HepG2 (cell line): ENCODE data around the gene SLC4A7. TPM values are rescaled to one million over a fixed set of nuclear protein-coding genes. Genes with fewer than 3 reads are reported as not detected.

Source experiments
- CAMTA2 ChIP-seq: sonication (generic); formaldehyde crosslinking; IDR thresholded peaks from 2 replicates; pipeline ENCODE4 v1.4.0; 2020; ENCODE audit warnings: mild to moderate bottlenecking, missing genetic modification reagents, borderline replicate concordance
- CREM ChIP-seq, 2 experiments: sonication (generic) in 1 of 2; formaldehyde crosslinking in 1 of 2; IDR thresholded peaks; 2 replicates each; pipeline versions ENCODE4 v1.4.0 to v1.6.1; 2016 to 2020; ENCODE audit warnings: antibody characterized with exemption in 1 of 2, mild to moderate bottlenecking in 1 of 2, missing genetic modification reagents in 1 of 2
- ESRRA ChIP-seq: sonication (generic); formaldehyde crosslinking; IDR thresholded peaks from 2 replicates; pipeline ENCODE4 v1.5.1; 2020; ENCODE audit warnings: mild to moderate bottlenecking, low read depth, missing genetic modification reagents
- MTA1 ChIP-seq: sonication (generic); formaldehyde crosslinking; IDR thresholded peaks from 2 replicates; pipeline ENCODE4 v1.4.0; 2020; ENCODE audit warnings: missing genetic modification reagents, mild to moderate bottlenecking, borderline replicate concordance
- REL ChIP-seq: sonication (generic); formaldehyde crosslinking; conservative IDR thresholded peaks from 2 replicates; pipeline ENCODE4 v1.8.0; 2022; ENCODE audit warnings: mild to moderate bottlenecking, missing genetic modification reagents, moderate library complexity
- SP140L ChIP-seq: sonication (generic); formaldehyde crosslinking; IDR thresholded peaks from 2 replicates; pipeline ENCODE4 v1.4.0; 2020; ENCODE audit warnings: missing genetic modification reagents, borderline replicate concordance
- ZKSCAN1 ChIP-seq: fragments of 150-350 bp; IDR thresholded peaks from 2 replicates; pipeline ENCODE4 v1.6.1; 2014; ENCODE audit warnings: low read length
- ZNF460 ChIP-seq: sonication (generic); formaldehyde crosslinking; IDR thresholded peaks from 2 replicates; pipeline ENCODE4 v1.5.1; 2020; ENCODE audit warnings: missing genetic modification reagents, mild to moderate bottlenecking, borderline replicate concordance
- ZNF546 ChIP-seq: sonication (generic); formaldehyde crosslinking; conservative IDR thresholded peaks from 2 replicates; pipeline ENCODE4 v1.8.1; 2023; ENCODE audit warnings: mild to moderate bottlenecking, missing genetic modification reagents
- ZNF552 ChIP-seq: sonication (generic); formaldehyde crosslinking; IDR thresholded peaks from 2 replicates; pipeline ENCODE4 v1.9.0; 2022; ENCODE audit warnings: missing genetic modification reagents, mild to moderate bottlenecking, borderline replicate concordance
- polyA plus RNA-seq, 8 experiments: library from polyadenylated mRNA; depleted of rRNA in 3 of 8; stranded (reverse) in 7 of 8; unstranded in 1 of 8; fragments of >200 nt; fragmentation: Illumina TruSeq in 4 of 8; extraction: Trizol in 4 of 8; gene quantifications; 2 replicates each; pipeline versions ENCODE4 v1.2.1 to v1.2.3, GENCODE V29; 2011 to 2016; ENCODE audit warnings: low read depth in 4 of 8, missing spikeins in 1 of 8, mixed read lengths in 1 of 8; ENCODE audit not compliant: insufficient read depth in 1 of 8
- total RNA-seq, 5 experiments: library from RNA; depleted of rRNA; stranded (reverse); fragments of >200 nt; fragmentation: Illumina TruSeq; extraction: Trizol; gene quantifications; 2 replicates each; pipeline ENCODE4 v1.2.3, GENCODE V29; 2016; ENCODE audit warnings: low read depth in 1 of 5
- TF ChIP-seq, protein P1 (sequence below): sonication (generic); formaldehyde crosslinking; IDR thresholded peaks from 2 replicates; pipeline ENCODE4 v1.5.0; 2020; ENCODE audit warnings: mild to moderate bottlenecking, missing genetic modification reagents, moderate library complexity
- TF ChIP-seq, protein P2 (sequence below): conservative IDR thresholded peaks from 2 replicates; pipeline ENCODE4 v1.6.1; 2018; ENCODE audit warnings: missing genetic modification reagents
- TF ChIP-seq, protein P3 (sequence below): sonication (generic); formaldehyde crosslinking; IDR thresholded peaks from 2 replicates; pipeline ENCODE4 v1.4.0; 2020; ENCODE audit warnings: missing genetic modification reagents, mild to moderate bottlenecking, borderline replicate concordance
- TF ChIP-seq, protein P4 (sequence below): sonication (generic); formaldehyde crosslinking; IDR thresholded peaks from 2 replicates; pipeline ENCODE4 v1.8.1; 2023; ENCODE audit warnings: mild to moderate bottlenecking, inconsistent platforms, moderate library complexity, missing genetic modification reagents, borderline replicate concordance
- TF ChIP-seq, protein P5 (sequence below): sonication (generic); formaldehyde crosslinking; IDR thresholded peaks from 2 replicates; pipeline ENCODE4 v1.4.0; 2020; ENCODE audit warnings: missing genetic modification reagents
- TF ChIP-seq, protein P6 (sequence below): IDR thresholded peaks from 2 replicates; pipeline ENCODE4 v1.6.1; 2016; ENCODE audit warnings: low read depth, borderline replicate concordance

Gene SLC4A7
- total and polyA plus RNA-seq, 2 of the 13 experiments (the other 11 are each of a cell fraction or from before 2014, with no cell fraction given): 16.4 to 43.8 TPM

DNA sequence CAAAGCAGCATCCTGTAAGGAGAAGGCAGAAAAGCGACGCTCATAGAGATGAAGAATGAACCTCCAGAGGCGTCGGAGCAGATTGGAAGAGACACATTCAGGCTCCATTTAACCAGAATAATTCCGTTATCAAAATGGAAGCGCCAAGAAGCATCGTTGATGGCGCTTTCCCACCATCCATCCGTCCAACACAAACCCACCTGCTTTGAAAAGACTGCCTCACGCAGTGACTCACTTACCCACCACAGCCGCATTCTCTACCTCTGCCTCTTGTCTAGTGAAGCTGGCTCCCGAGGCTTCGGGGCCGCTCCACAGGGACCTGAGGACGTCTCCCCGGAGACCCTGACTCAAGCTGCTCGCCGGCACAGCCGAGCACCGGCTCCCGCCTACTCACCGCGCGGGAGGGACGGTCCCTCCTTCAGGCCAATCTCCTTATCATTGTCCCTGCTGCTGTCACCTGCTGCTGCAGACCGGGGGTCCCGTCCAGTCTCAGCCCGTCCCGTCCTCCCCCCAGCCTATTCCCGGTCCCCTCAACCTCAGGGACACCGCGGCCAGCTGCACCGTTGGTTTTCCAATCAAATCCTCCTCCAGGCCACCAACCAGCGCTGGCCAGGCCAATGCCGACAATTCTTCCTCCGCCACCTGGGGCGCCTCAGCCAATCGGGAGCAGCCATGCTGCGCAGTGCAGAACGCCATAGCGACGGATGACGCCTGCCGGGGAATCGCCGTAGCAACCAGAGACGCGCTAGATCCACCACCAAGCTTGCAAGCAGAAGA lies 115.2 kb downstream of the SLC4A7 start, which contains the start of gene NEK10 (continued):
- TF ChIP-seq, protein P1, sequence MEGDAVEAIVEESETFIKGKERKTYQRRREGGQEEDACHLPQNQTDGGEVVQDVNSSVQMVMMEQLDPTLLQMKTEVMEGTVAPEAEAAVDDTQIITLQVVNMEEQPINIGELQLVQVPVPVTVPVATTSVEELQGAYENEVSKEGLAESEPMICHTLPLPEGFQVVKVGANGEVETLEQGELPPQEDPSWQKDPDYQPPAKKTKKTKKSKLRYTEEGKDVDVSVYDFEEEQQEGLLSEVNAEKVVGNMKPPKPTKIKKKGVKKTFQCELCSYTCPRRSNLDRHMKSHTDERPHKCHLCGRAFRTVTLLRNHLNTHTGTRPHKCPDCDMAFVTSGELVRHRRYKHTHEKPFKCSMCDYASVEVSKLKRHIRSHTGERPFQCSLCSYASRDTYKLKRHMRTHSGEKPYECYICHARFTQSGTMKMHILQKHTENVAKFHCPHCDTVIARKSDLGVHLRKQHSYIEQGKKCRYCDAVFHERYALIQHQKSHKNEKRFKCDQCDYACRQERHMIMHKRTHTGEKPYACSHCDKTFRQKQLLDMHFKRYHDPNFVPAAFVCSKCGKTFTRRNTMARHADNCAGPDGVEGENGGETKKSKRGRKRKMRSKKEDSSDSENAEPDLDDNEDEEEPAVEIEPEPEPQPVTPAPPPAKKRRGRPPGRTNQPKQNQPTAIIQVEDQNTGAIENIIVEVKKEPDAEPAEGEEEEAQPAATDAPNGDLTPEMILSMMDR (CRISPR knock-in tag): no peak; the same call in 1 of the 2 replicates
- TF ChIP-seq ZKSCAN1 (no peak), CAMTA2 (CRISPR knock-in tag) (no peak), ZNF552 (no peak), SP140L (CRISPR knock-in tag) (no peak), MTA1 (CRISPR knock-in tag) (peak; percentile 47; the same call in 1 of the 2 replicates), REL (CRISPR knock-in tag) (no peak), ZNF460 (no peak), ZNF546 (no peak), ESRRA (CRISPR knock-in tag) (0 out of 2 replicates have a peak, but pooled peaks have one; percentile 19), CREM (IDR thresholded peaks at IDR 0.05) (peak; percentile 63), CREM (CRISPR knock-in tag; IDR thresholded peaks at IDR 0.05) (no peak)
- TF ChIP-seq, protein P2, sequence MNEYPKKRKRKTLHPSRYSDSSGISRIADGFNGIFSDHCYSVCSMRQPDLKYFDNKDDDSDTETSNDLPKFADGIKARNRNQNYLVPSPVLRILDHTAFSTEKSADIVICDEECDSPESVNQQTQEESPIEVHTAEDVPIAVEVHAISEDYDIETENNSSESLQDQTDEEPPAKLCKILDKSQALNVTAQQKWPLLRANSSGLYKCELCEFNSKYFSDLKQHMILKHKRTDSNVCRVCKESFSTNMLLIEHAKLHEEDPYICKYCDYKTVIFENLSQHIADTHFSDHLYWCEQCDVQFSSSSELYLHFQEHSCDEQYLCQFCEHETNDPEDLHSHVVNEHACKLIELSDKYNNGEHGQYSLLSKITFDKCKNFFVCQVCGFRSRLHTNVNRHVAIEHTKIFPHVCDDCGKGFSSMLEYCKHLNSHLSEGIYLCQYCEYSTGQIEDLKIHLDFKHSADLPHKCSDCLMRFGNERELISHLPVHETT (CRISPR knock-in tag): no peak
- TF ChIP-seq, protein P3, sequence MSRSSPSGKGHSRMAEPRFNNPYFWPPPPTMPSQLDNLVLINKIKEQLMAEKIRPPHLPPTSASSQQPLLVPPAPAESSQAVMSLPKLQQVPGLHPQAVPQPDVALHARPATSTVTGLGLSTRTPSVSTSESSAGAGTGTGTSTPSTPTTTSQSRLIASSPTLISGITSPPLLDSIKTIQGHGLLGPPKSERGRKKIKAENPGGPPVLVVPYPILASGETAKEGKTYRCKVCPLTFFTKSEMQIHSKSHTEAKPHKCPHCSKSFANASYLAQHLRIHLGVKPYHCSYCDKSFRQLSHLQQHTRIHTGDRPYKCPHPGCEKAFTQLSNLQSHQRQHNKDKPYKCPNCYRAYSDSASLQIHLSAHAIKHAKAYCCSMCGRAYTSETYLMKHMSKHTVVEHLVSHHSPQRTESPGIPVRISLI: no peak
- TF ChIP-seq, protein P4, sequence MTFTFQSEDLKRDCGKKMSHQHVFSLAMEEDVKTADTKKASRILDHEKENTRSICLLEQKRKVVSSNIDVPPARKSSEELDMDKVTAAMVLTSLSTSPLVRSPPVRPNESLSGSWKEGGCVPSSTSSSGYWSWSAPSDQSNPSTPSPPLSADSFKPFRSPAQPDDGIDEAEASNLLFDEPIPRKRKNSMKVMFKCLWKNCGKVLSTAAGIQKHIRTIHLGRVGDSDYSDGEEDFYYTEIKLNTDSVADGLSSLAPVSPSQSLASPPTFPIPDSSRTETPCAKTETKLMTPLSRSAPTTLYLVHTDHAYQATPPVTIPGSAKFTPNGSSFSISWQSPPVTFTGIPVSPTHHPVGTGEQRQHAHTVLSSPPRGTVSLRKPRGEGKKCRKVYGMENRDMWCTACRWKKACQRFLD: no peak
- TF ChIP-seq, protein P5, sequence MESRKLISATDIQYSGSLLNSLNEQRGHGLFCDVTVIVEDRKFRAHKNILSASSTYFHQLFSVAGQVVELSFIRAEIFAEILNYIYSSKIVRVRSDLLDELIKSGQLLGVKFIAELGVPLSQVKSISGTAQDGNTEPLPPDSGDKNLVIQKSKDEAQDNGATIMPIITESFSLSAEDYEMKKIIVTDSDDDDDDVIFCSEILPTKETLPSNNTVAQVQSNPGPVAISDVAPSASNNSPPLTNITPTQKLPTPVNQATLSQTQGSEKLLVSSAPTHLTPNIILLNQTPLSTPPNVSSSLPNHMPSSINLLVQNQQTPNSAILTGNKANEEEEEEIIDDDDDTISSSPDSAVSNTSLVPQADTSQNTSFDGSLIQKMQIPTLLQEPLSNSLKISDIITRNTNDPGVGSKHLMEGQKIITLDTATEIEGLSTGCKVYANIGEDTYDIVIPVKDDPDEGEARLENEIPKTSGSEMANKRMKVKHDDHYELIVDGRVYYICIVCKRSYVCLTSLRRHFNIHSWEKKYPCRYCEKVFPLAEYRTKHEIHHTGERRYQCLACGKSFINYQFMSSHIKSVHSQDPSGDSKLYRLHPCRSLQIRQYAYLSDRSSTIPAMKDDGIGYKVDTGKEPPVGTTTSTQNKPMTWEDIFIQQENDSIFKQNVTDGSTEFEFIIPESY (CRISPR knock-in tag): no peak
- TF ChIP-seq, protein P6, sequence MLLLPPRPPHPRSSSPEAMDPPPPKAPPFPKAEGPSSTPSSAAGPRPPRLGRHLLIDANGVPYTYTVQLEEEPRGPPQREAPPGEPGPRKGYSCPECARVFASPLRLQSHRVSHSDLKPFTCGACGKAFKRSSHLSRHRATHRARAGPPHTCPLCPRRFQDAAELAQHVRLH (CRISPR knock-in tag): peak; percentile 57; the same call in 1 of the 2 replicates
